Body of pancreas (tissue), 4 donors: ENCODE measurements around the gene DNM3. TPM values are rescaled to one million over a fixed set of nuclear protein-coding genes. Genes with fewer than 3 reads are reported as not detected.
A peak's percentile ranks its signal among the peaks of the same experiment; 100 is the strongest.

ENCODE experiments used
- ATAC-seq: fragments of 150-250 bp; one replicate; pipeline ENCODE4 v1.9.1; 2016
- DNase-seq, 4 donors: peaks; one replicate each; pipeline ENCODE4 v3.0.0-alpha.2; 2019
- H3K27ac ChIP-seq, 4 donors: fragments of 200-600 bp; sonication (generic); 1 replicate in 3 of 4; 2 replicates in 1 of 4; pipeline versions ENCODE4 v1.5.1 to v1.6.1; 2016 to 2019; ENCODE audit warnings: mild to moderate bottlenecking in 1 of 4, mixed read lengths in 1 of 4, moderate library complexity in 1 of 4
- H3K27me3 ChIP-seq, 2 donors: fragments of 200-600 bp; sonication (generic); one replicate each; pipeline ENCODE4 v1.6.0; 2016; ENCODE audit warnings: mild to moderate bottlenecking in 1 of 2
- H3K36me3 ChIP-seq, 2 donors: fragments of 200-600 bp; sonication (generic); replicated peaks in 1 of 2; 2 replicates each; pipeline ENCODE4 v1.5.1; 2016; ENCODE audit warnings: low read depth in 2 of 2; ENCODE audit not compliant: insufficient read depth in 1 of 2
- H3K4me1 ChIP-seq: fragments of 200-600 bp; sonication (generic); one replicate; pipeline ENCODE4 v1.6.0; 2016
- H3K4me3 ChIP-seq, 2 donors: fragments of 200-600 bp; sonication (generic); 1 replicate in 1 of 2; 2 replicates in 1 of 2; pipeline ENCODE4 v1.5.1; 2016 to 2019
- H3K9me3 ChIP-seq, 3 donors: fragments of 200-600 bp; sonication (generic); 1 replicate in 2 of 3; 2 replicates in 1 of 3; pipeline ENCODE4 v1.5.1; 2016
- CTCF ChIP-seq, 7 experiments: fragments of 450-650 bp in 4 of 7; fragments of 200-600 bp in 3 of 7; sonication (generic) in 3 of 7; IDR thresholded peaks; one replicate each; pipeline ENCODE4 v1.5.1; 2016 to 2019; ENCODE audit warnings: antibody characterized with exemption in 7 of 7
- POLR2A ChIP-seq, 3 donors: fragments of 450-650 bp; IDR thresholded peaks; one replicate each; pipeline ENCODE4 v1.6.1; 2016; ENCODE audit warnings: antibody characterized with exemption in 3 of 3, mild to moderate bottlenecking in 2 of 3
- WGBS, 2 donors: methylation state at CpG; one replicate each; pipeline ENCODE4 v1.1.5; 2017; 5-methylcytosine and 5-hydroxymethylcytosine counted together
- intact Hi-C: fragments of 100-400 bp; cut with DNase I; formaldehyde crosslinking; loops from one replicate; pipeline ENCODE4 v1.15.1; 2023
- total RNA-seq, 2 donors: library from RNA; depleted of rRNA; stranded (reverse); fragments of >200 nt; gene quantifications; one replicate each; pipeline ENCODE4 v1.1.0, GENCODE V29; 2016

DNM3 gene
- total RNA-seq, 2 donors from 2014 or later: 2.9 to 4.0 TPM

- no peaks in the 10 kb centered on the region for H3K36me3 ChIP-seq
- peaks cover 12% of the 10 kb centered on the region for H3K4me1 ChIP-seq
- H3K27ac ChIP-seq: no peak overlapping the region
- 72 to 78% methylated on average over 1 of the region's 1 CpG for WGBS, 2 donors
- ATAC-seq (no peak), DNase-seq (peak in 3 of 4 donors; percentile 29 to 45 (median 36))
- H3K9me3 ChIP-seq: no peaks in the 10 kb centered on the region
- TF ChIP-seq POLR2A (IDR thresholded peaks at IDR 0.05) (no peak), CTCF (IDR thresholded peaks at IDR 0.05) (no peak)
- H3K4me3 ChIP-seq: no peak overlapping the region
- no peaks in the 10 kb centered on the region for H3K27me3 ChIP-seq
- intact Hi-C loops: loop anchor here (10.0 kb wide), 1 partner anchor 308 kb away; no protein-coding TSS in a partner anchor
Observed at GRCh38 chr1:172402878-172403569, 561.7 kb downstream of the DNM3 start.

- Histone ChIP-seq H3K36me3 (no peaks in the 10 kb centered on the region), H3K4me3 (no peak overlapping the region), H3K27ac (no peak overlapping the region), H3K27me3 (no peaks in the 10 kb centered on the region), H3K4me1 (peaks cover 8% of the 10 kb centered on the region), H3K9me3 (no peaks in the 10 kb centered on the region)
- no peak for DNase-seq
- no peak for ATAC-seq
- TF ChIP-seq CTCF (IDR thresholded peaks at IDR 0.05) (no peak), POLR2A (IDR thresholded peaks at IDR 0.05) (no peak)
- intact Hi-C loops: loop anchor here (10.0 kb wide), 1 partner anchor 309 kb away; no protein-coding TSS in a partner anchor
Observed at GRCh38 chr1:172404121-172404520, 562.8 kb downstream of the DNM3 start.

GRCh38 chr1:172405912-172406311 lies 564.6 kb downstream of the DNM3 start:
- Histone ChIP-seq H3K4me3 (no peak overlapping the region), H3K9me3 (no peaks in the 10 kb centered on the region), H3K27ac (no peak overlapping the region), H3K36me3 (no peaks in the 10 kb centered on the region), H3K4me1 (peaks cover 5% of the 10 kb centered on the region), H3K27me3 (no peaks in the 10 kb centered on the region)
- TF ChIP-seq POLR2A (IDR thresholded peaks at IDR 0.05) (no peak), CTCF (IDR thresholded peaks at IDR 0.05) (no peak)
- ATAC-seq (no peak), DNase-seq (no peak)
- intact Hi-C loops: loop anchor here (10.0 kb wide), 1 partner anchor 311 kb away; no protein-coding TSS in a partner anchor

- H3K9me3 ChIP-seq: no peaks in the 10 kb centered on the region
- no peak for ATAC-seq
- no peak for DNase-seq
- intact Hi-C loops: loop anchor here (10.0 kb wide), 1 partner anchor 312 kb away; no protein-coding TSS in a partner anchor
- no peak overlapping the region for H3K4me3 ChIP-seq
- H3K36me3 ChIP-seq: no peaks in the 10 kb centered on the region
- peaks cover 5% of the 10 kb centered on the region for H3K4me1 ChIP-seq
- no peaks in the 10 kb centered on the region for H3K27me3 ChIP-seq
- no peak overlapping the region for H3K27ac ChIP-seq
- 70 to 71% methylated on average over 1 of the region's 1 CpG for WGBS, 2 donors
- TF ChIP-seq CTCF (IDR thresholded peaks at IDR 0.05): no peak
- TF ChIP-seq POLR2A (IDR thresholded peaks at IDR 0.05): no peak
Observed at GRCh38 chr1:172406968-172407367, 565.7 kb downstream of the DNM3 start.

GRCh38 chr1:172408958-172409357 lies 567.7 kb downstream of the DNM3 start:
- WGBS, 2 donors: 70 to 91% methylated on average over 1 of the region's 1 CpG
- ATAC-seq: no peak

More at GRCh38 chr1:172408958-172409357, 567.7 kb downstream of the DNM3 start:
- Histone ChIP-seq H3K9me3 (no peaks in the 10 kb centered on the region), H3K27ac (no peak overlapping the region), H3K4me1 (no peaks in the 10 kb centered on the region), H3K4me3 (no peak overlapping the region), H3K27me3 (no peaks in the 10 kb centered on the region), H3K36me3 (no peaks in the 10 kb centered on the region)
- TF ChIP-seq POLR2A (IDR thresholded peaks at IDR 0.05): no peak
- no peak for TF ChIP-seq CTCF (IDR thresholded peaks at IDR 0.05)
- no peak for DNase-seq
- intact Hi-C loops: loop anchor here (10.0 kb wide), 1 partner anchor 314 kb away; no protein-coding TSS in a partner anchor
